Ishikawa (cell line): ENCODE data around the gene NCR3LG1.

ENCODE experiments used
- CEBPB ChIP-seq: IDR thresholded peaks from 2 replicates; pipeline ENCODE4 v1.6.1; 2012
- CREB1 ChIP-seq: IDR thresholded peaks from 2 replicates; pipeline ENCODE4 v1.6.1; 2012; ENCODE audit warnings: low read depth
- EGR1 ChIP-seq: IDR thresholded peaks from 2 replicates; pipeline ENCODE4 v1.6.1; 2012
- EP300 ChIP-seq: IDR thresholded peaks from 2 replicates; pipeline ENCODE4 v1.6.1; 2012; ENCODE audit warnings: borderline replicate concordance
- FOXM1 ChIP-seq: IDR thresholded peaks from 2 replicates; pipeline ENCODE4 v1.6.1; 2012; ENCODE audit warnings: low read depth, borderline replicate concordance
- MAX ChIP-seq: IDR thresholded peaks from 2 replicates; pipeline ENCODE4 v1.6.1; 2012
- NFIC ChIP-seq: IDR thresholded peaks from 2 replicates; pipeline ENCODE4 v1.6.1; 2012
- RAD21 ChIP-seq: IDR thresholded peaks from 2 replicates; pipeline ENCODE4 v1.6.1; 2012; ENCODE audit warnings: low read depth
- REST ChIP-seq: IDR thresholded peaks from 2 replicates; pipeline ENCODE4 v1.6.1; 2012; ENCODE audit warnings: low read depth, mild to moderate bottlenecking
- TAF1 ChIP-seq: IDR thresholded peaks from 2 replicates; pipeline ENCODE4 v1.6.1; 2012; ENCODE audit warnings: low read depth, mild to moderate bottlenecking
- TCF12 ChIP-seq: IDR thresholded peaks from 2 replicates; pipeline ENCODE4 v1.6.1; 2012; ENCODE audit warnings: low read depth
- TEAD4 ChIP-seq: IDR thresholded peaks from 2 replicates; pipeline ENCODE4 v1.6.1; 2012
- USF1 ChIP-seq: IDR thresholded peaks from 2 replicates; pipeline ENCODE4 v1.6.1; 2012
- YY1 ChIP-seq: IDR thresholded peaks from 2 replicates; pipeline ENCODE4 v1.6.1; 2012; ENCODE audit warnings: low read depth
- ZBTB7A ChIP-seq: IDR thresholded peaks from 2 replicates; pipeline ENCODE4 v1.6.1; 2012; ENCODE audit warnings: low read depth

Gene NCR3LG1

GRCh38 chr11:17410606-17411379, 59.2 kb downstream of the NCR3LG1 start:
- no peak for TF ChIP-seq CEBPB

GRCh38 chr11:17411418-17411817, 59.8 kb downstream of the NCR3LG1 start:
- no peak for TF ChIP-seq USF1
- no peak for TF ChIP-seq TAF1

- TF ChIP-seq USF1 (no peak), TEAD4 (no peak), YY1 (no peak), CEBPB (no peak), NFIC (no peak), CREB1 (no peak), RAD21 (no peak), REST (no peak), MAX (no peak), FOXM1 (no peak), EP300 (no peak), TAF1 (no peak), ZBTB7A (no peak), EGR1 (no peak), TCF12 (no peak)
These were observed 61.0 kb downstream of the NCR3LG1 start for GRCh38 chr11:17412488-17413180.

DNA sequence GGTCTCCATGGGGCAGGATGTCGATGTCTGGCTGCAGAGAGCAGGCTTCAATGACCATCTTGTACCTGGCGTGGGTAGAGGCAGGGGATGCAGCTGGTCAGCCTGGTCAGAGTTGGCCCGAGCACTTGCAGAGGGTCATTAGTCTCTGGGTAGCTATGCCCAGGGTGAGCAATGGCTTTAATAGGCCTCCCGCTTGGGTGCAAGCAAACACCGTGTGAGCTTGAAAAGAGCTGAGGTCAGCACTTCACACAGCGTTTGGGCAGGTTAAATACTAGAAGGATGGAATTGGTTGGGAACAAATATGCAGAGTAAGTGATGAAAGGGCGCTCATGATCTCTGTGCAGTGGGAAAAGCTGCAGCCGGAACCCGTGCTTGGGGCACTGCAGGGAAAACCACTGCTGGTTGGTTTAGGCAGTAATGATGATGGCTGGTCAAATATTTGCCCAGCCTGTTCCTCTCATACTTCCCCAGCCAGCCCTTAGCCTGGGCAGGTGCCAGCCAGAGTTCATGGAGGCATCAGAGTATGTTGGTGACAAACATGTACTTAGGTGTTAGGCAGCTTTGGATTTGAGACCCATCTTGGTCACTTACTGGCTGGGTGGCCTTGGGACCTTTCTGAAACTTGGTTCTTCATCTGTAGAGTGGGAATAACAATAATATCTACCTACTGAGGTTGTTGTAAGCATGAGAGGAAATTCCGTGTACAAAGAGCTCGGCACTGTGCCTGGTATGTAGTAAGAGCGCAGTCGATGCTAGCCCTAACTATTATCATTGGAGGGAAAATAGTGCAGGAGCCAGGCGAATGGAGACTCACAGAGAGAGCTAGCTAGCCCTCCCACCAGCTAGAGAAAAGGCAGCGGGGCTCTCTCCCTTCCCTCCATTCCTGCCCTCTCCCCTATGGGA, 62.1 kb downstream of the NCR3LG1 start:
- TF ChIP-seq YY1: no peak
- no peak for TF ChIP-seq MAX
- no peak for TF ChIP-seq CEBPB
- no peak for TF ChIP-seq EP300
- no peak for TF ChIP-seq FOXM1
- TF ChIP-seq REST: no peak
- no peak for TF ChIP-seq USF1

GRCh38 chr11:17414317-17414737, 62.7 kb downstream of the NCR3LG1 start:
- TF ChIP-seq NFIC (no peak), FOXM1 (no peak), MAX (no peak), RAD21 (no peak), EGR1 (no peak), EP300 (no peak), YY1 (no peak), TAF1 (no peak), ZBTB7A (no peak), TCF12 (no peak), TEAD4 (no peak), REST (no peak), CREB1 (no peak), USF1 (no peak), CEBPB (no peak)
